Upper lobe of left lung (tissue), 4 donors: Measurements from ENCODE around the gene TCF7L2.

Experiments used
- EP300 ChIP-seq, 4 donors: sonication (generic); formaldehyde crosslinking; IDR thresholded peaks; one replicate each; pipeline ENCODE4 v1.5.1; 2017; ENCODE audit warnings: antibody characterized with exemption in 4 of 4, control low read depth in 2 of 4
- TF ChIP-seq, protein P1 (sequence below), 6 experiments: fragments of 450-650 bp in 4 of 6; fragments of 200-600 bp in 2 of 6; sonication (generic) in 2 of 6; IDR thresholded peaks; one replicate each; pipeline ENCODE4 v1.5.1; 2016 to 2019; ENCODE audit warnings: antibody characterized with exemption in 6 of 6

DNA sequence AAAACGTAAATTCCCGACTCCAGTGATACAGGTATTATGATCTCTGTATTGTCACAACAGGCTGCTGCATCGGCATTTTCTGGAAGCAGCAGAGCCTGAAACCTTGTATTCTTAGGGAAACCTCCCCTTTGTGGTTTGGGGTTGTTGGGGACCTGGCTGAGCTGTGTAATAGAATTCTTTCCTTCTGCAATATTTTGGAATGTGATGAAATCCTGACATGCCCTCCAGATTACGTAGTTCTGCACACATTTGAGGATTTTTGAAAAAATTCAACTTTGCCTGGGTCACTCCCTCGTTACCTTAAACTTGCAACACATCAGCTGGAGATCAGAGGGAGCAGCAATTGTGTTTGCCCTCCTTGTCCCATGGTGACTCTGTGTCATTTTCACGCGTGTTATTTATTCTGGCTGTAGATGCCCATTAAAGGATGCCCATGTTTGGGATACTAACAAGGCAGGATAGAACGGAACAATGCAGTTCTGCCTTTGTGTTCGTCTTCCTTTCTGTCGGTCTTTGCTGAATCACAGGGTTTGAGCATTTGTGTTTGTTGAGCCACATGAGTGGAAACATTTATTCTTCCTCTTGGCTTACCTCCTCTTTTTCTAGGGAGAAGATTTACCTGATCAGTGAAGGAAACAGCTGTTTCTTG, 181.7 kb downstream of the TCF7L2 start:
- no peak for TF ChIP-seq EP300 (IDR thresholded peaks at IDR 0.05)
- TF ChIP-seq, protein P1, sequence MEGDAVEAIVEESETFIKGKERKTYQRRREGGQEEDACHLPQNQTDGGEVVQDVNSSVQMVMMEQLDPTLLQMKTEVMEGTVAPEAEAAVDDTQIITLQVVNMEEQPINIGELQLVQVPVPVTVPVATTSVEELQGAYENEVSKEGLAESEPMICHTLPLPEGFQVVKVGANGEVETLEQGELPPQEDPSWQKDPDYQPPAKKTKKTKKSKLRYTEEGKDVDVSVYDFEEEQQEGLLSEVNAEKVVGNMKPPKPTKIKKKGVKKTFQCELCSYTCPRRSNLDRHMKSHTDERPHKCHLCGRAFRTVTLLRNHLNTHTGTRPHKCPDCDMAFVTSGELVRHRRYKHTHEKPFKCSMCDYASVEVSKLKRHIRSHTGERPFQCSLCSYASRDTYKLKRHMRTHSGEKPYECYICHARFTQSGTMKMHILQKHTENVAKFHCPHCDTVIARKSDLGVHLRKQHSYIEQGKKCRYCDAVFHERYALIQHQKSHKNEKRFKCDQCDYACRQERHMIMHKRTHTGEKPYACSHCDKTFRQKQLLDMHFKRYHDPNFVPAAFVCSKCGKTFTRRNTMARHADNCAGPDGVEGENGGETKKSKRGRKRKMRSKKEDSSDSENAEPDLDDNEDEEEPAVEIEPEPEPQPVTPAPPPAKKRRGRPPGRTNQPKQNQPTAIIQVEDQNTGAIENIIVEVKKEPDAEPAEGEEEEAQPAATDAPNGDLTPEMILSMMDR (IDR thresholded peaks at IDR 0.05) = no peak
